A673 (cell line): ENCODE results near the gene KRTAP5-6.
"Not testable (repeated sequence)": the region's sequence is repeated elsewhere in the genome, so short reads cannot be mapped to it uniquely, and the experiment has no call there.

Experiments used
- EZH2 ChIP-seq: fragments of 200-600 bp; sonication (generic); IDR thresholded peaks from 2 replicates; pipeline ENCODE4 v1.6.1; 2017; ENCODE audit warnings: borderline replicate concordance, low read depth, mild to moderate bottlenecking, mixed read lengths, antibody characterized with exemption, low read length; ENCODE audit not compliant: poor library complexity, severe bottlenecking
- TF ChIP-seq, protein P1 (sequence below): fragments of 300-800, 200-600 bp; sonication (generic); conservative IDR thresholded peaks from 2 replicates; pipeline ENCODE4 v1.5.1; 2017; ENCODE audit warnings: low read depth, mild to moderate bottlenecking, antibody characterized with exemption, low read length, moderate library complexity, mixed read lengths

DNA sequence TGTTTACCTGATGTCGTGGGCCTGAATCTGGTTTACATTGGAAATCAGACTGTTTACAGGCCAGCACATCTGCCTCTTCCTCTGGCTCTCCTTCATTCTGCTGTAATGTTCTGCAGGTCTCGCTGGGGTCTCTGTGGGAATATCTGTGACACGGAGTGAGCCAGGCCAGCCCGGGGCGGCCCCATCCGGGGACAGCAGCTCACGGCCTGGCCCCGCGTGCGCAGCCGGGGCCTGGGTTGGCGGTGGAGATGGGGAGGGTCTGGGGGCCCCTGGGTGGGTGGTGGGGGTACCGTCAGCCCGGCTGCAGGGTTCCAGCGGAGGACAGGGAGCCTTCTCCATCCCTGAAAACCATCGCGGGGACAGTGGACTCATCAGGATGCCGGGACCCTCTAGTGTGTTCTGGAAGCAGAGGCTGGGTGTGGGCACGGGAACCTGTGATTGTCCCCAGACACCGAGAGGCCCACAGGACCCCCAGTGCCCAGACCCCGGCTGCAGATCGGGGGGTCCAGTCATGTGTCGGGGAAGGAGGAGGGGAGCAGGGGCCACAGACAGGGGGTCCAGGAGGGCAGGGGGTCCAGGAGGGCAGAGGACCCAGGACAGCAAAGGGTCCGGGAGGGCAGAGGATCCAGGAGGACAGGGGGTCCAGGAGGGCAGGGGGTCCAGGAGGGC is 13.0 kb upstream of the KRTAP5-6 start:
- TF ChIP-seq, protein P1, sequence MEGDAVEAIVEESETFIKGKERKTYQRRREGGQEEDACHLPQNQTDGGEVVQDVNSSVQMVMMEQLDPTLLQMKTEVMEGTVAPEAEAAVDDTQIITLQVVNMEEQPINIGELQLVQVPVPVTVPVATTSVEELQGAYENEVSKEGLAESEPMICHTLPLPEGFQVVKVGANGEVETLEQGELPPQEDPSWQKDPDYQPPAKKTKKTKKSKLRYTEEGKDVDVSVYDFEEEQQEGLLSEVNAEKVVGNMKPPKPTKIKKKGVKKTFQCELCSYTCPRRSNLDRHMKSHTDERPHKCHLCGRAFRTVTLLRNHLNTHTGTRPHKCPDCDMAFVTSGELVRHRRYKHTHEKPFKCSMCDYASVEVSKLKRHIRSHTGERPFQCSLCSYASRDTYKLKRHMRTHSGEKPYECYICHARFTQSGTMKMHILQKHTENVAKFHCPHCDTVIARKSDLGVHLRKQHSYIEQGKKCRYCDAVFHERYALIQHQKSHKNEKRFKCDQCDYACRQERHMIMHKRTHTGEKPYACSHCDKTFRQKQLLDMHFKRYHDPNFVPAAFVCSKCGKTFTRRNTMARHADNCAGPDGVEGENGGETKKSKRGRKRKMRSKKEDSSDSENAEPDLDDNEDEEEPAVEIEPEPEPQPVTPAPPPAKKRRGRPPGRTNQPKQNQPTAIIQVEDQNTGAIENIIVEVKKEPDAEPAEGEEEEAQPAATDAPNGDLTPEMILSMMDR: not testable (repeated sequence)
- TF ChIP-seq EZH2: not testable (repeated sequence)
